Spleen (tissue), 7 donors: Measurements from ENCODE around the gene CCDC197.

Source experiments
- POLR2A ChIP-seq, 3 donors: fragments of 450-650 bp; IDR thresholded peaks; one replicate each; pipeline ENCODE4 v1.5.1; 2017; ENCODE audit warnings: antibody characterized with exemption in 3 of 3, mild to moderate bottlenecking in 1 of 3
- TF ChIP-seq, protein P1 (sequence below), 11 experiments: fragments of 200-600 bp in 7 of 11; fragments of 450-650 bp in 4 of 11; sonication (generic) in 4 of 11; IDR thresholded peaks in 8 of 11; conservative IDR thresholded peaks in 3 of 11; 1 replicate in 7 of 11; 2 replicates in 4 of 11; pipeline versions ENCODE4 v1.4.0 to v1.8.0; 2016 to 2021; ENCODE audit warnings: antibody characterized with exemption in 11 of 11, inconsistent platforms in 4 of 11, mild to moderate bottlenecking in 1 of 11
- donor health status: DM: no; HTN: no; CAD: no; lungs with moderate emphysema.
- donor health status: DM: no; HTN: no; CAD: no.
- donor health status: DM: no; HTN: no; CAD: no.

- TF ChIP-seq, protein P1, sequence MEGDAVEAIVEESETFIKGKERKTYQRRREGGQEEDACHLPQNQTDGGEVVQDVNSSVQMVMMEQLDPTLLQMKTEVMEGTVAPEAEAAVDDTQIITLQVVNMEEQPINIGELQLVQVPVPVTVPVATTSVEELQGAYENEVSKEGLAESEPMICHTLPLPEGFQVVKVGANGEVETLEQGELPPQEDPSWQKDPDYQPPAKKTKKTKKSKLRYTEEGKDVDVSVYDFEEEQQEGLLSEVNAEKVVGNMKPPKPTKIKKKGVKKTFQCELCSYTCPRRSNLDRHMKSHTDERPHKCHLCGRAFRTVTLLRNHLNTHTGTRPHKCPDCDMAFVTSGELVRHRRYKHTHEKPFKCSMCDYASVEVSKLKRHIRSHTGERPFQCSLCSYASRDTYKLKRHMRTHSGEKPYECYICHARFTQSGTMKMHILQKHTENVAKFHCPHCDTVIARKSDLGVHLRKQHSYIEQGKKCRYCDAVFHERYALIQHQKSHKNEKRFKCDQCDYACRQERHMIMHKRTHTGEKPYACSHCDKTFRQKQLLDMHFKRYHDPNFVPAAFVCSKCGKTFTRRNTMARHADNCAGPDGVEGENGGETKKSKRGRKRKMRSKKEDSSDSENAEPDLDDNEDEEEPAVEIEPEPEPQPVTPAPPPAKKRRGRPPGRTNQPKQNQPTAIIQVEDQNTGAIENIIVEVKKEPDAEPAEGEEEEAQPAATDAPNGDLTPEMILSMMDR (IDR thresholded peaks at IDR 0.05 in 8 of 11, conservative IDR thresholded peaks at IDR 0.05 in 3 of 11) = no peak
- TF ChIP-seq POLR2A (IDR thresholded peaks at IDR 0.05) = no peak
These were observed 45.2 kb upstream of the CCDC197 start for GRCh38 chr14:93951635-93952540.
